A673 (cell line): Measurements from ENCODE around the gene RPS6KA2. TPM values are rescaled to one million over a fixed set of nuclear protein-coding genes. Genes with fewer than 3 reads are reported as not detected.

Experiments
- BruUV-seq: library from RNA; stranded (reverse); fragments of 400-500 nt; replicated peaks from 2 replicates; lab custom pipeline; 2021; lab: Mats Ljungman, UMichigan
- CTCF ChIA-PET: fragments of 300-600 bp; sonication (Branson Sonifier 250); formaldehyde crosslinking; loops from one replicate; lab custom pipeline; 2022; ENCODE audit warnings: antibody characterized with exemption; lab: Charles Lee
- POLR2A ChIA-PET: fragments of 300-600 bp; sonication (Branson Sonifier 250); formaldehyde crosslinking; loops from one replicate; lab custom pipeline; 2022; ENCODE audit warnings: antibody characterized with exemption; ENCODE audit not compliant: low non-redundant PET; lab: Charles Lee
- DNase-seq: peaks from one replicate; pipeline ENCODE4 v3.0.0-alpha.2; 2015; ENCODE audit warnings: low spot score
- H3K27ac ChIP-seq: fragments of 200-600 bp; sonication (generic); 2 replicates; pipeline ENCODE4 v1.5.1; 2016; ENCODE audit warnings: mixed run types, low read depth, mild to moderate bottlenecking, mixed read lengths, antibody characterized with exemption, low read length; ENCODE audit not compliant: poor library complexity, severe bottlenecking
- H3K27me3 ChIP-seq: fragments of 200-600 bp; sonication (generic); replicated peaks from 2 replicates; pipeline ENCODE4 v1.6.1; 2017; ENCODE audit warnings: mixed run types, low read depth, mild to moderate bottlenecking, mixed read lengths, antibody characterized with exemption, low read length; ENCODE audit not compliant: insufficient read depth, poor library complexity
- H3K36me3 ChIP-seq: fragments of 200-600 bp; sonication (generic); 2 replicates; pipeline ENCODE4 v1.6.1; 2016; ENCODE audit warnings: mixed run types, mild to moderate bottlenecking, mixed read lengths, antibody characterized with exemption, low read length; ENCODE audit not compliant: insufficient read depth, poor library complexity, severe bottlenecking
- H3K4me1 ChIP-seq: fragments of 200-600 bp; sonication (generic); 2 replicates; pipeline ENCODE4 v1.6.1; 2017; ENCODE audit warnings: mixed run types, mild to moderate bottlenecking, mixed read lengths, antibody characterized with exemption, low read length; ENCODE audit not compliant: insufficient read depth, poor library complexity, severe bottlenecking
- H3K4me3 ChIP-seq: fragments of 200-600 bp; sonication (generic); 2 replicates; pipeline ENCODE4 v1.5.1; 2016; ENCODE audit warnings: low read depth, mixed run types, mild to moderate bottlenecking, mixed read lengths, low read length; ENCODE audit not compliant: poor library complexity, severe bottlenecking
- H3K9me3 ChIP-seq: fragments of 200-600 bp; sonication (generic); 2 replicates; pipeline ENCODE4 v1.6.1; 2016; ENCODE audit warnings: mixed run types, low read depth, mild to moderate bottlenecking, mixed read lengths, antibody characterized with exemption, low read length; ENCODE audit not compliant: poor library complexity, severe bottlenecking
- CTCF ChIP-seq: fragments of 300-800, 200-600 bp; sonication (generic); conservative IDR thresholded peaks from 2 replicates; pipeline ENCODE4 v1.5.1; 2017; ENCODE audit warnings: low read depth, mild to moderate bottlenecking, antibody characterized with exemption, low read length, moderate library complexity, mixed read lengths
- EZH2 ChIP-seq: fragments of 200-600 bp; sonication (generic); IDR thresholded peaks from 2 replicates; pipeline ENCODE4 v1.6.1; 2017; ENCODE audit warnings: borderline replicate concordance, low read depth, mild to moderate bottlenecking, mixed read lengths, antibody characterized with exemption, low read length; ENCODE audit not compliant: poor library complexity, severe bottlenecking
- intact Hi-C: fragments of 100-400 bp; cut with micrococcal nuclease; formaldehyde crosslinking; loops from one replicate; pipeline ENCODE4 v1.10.0; 2022; ENCODE audit not compliant: unreplicated experiment
- total RNA-seq: library from RNA; stranded (reverse); gene quantifications from 2 replicates; pipeline ENCODE4 v1.2.3, GENCODE V29; 2021

RPS6KA2 gene
- total RNA-seq, 1 experiment from 2014 or later, result 30.1 TPM

DNA sequence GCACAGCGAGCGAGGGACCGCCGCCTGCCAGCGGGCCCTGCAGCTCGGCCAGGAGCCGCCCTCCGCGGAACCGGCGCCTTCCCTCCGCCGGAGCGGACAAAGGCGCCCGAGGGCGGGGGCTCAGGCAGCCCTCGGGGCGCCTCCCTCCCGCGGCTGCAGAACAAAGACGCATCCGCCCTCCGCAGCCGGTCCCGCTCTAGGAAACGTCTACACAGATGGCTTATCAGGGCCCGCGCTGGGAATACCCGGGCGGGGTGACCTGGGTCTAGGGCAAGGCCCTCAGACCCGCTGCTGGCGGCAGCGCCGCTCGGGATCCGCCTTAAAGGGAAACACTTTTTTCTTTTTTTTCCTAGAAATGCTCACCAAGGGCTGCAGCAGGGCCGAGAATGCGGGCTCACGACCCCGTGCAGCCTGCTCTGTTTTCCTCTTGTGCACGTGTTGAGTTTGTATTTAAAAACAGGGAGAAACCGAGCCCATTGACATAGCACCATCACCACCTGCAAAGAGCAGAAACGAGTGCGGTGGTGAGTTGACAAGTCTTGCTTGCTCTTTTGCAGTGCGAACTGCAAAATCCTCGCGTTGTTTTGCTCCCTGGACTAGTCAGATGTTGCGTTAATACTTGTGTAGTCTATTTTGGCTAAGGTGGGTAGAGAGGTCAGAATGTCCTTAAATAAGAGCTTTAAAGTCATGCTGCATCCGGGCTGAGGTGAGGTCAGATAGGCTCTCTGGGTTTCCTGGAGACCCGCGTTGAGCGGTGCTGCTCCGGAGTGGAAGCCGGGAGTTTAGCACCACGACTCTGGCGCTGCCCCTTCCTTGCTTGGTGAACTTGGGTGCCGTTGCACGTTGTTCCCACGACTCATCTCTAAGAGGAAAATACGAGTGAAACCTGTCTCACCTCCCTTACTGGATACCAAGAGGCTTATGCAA, 1.1 kb upstream of the RPS6KA2 start:
- CTCF ChIA-PET, result interaction anchor here (0.7 kb wide), 2 partner anchors 593 to 630 kb away, joined by 8 to 22 read pairs; no protein-coding TSS in a partner anchor

DNA sequence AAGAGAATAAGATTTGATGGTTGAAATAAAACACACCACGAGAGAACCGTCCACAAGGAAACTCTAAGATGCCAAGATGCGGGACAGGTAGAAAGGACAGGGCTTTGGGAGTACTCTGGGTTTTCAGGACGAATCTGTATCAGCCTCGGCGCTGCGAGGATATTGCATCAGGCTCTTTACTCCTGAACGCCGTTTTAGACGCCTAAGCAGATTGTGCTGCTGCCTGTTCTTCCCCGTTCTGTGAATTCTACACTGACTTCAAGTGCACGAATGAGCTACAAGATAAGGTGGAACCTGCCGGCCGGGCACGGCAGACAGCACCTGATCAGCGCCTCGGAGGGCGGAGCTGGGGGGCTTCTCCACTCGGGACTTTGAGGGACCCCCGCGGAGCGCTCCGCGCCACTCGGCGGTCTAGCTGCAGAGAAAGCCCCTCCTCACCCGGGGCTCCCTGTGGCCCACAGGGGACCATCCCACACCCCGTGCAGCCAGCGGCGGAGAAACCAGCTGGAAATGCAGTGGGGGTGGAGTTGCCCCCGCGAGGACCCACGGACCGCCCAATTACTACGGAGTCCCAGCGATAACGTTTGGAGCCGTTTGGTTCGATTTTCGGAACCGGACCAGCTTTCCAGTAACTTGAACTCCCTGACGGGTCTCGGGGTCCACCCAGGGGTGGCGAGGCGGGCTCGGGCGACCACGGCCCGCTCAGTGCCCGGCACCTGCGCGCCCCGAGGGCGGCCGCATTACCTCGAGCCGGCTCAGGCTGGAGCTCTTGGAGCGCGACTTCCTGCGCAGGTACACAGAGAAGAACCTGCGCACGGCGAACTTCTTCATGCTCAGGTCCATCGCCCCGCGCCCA, 646 bp downstream of the RPS6KA2 start:
- Histone ChIP-seq H3K4me1 (peaks cover 24% of the 10 kb centered on the region), H3K4me3 (peak overlapping the region; percentile 94), H3K9me3 (no peaks in the 10 kb centered on the region), H3K36me3 (no peaks in the 10 kb centered on the region), H3K27ac (peak overlapping the region; percentile 64), H3K27me3 (no peaks in the 10 kb centered on the region)
- CTCF ChIA-PET, result no interaction called here
- intact Hi-C loops, result loop anchor here (5.0 to 10.0 kb wide), 4 partner anchors 39 to 352 kb away; partner anchors contain the start of gene RAMACL
- TF ChIP-seq EZH2 (no peak), CTCF (no peak)
- POLR2A ChIA-PET, result no interaction called here
- DNase-seq, result peak; percentile 49
- no TSS peak for BruUV-seq

More for the DNA sequence above, 1.1 kb upstream of the RPS6KA2 start:
- POLR2A ChIA-PET, result interaction anchor here (0.5 to 0.9 kb wide), 4 partner anchors 12 to 445 kb away, joined by 3 to 4 read pairs (median 3); no protein-coding TSS in a partner anchor
- Histone ChIP-seq H3K4me1 (peaks cover 24% of the 10 kb centered on the region), H3K27ac (peak overlapping the region; percentile 64), H3K9me3 (no peaks in the 10 kb centered on the region), H3K36me3 (no peaks in the 10 kb centered on the region), H3K27me3 (no peaks in the 10 kb centered on the region), H3K4me3 (peak overlapping the region; percentile 94)
- DNase-seq, result peak; percentile 74
- intact Hi-C loops, result loop anchor here (5.0 to 10.0 kb wide), 4 partner anchors 41 to 353 kb away; partner anchors contain the start of gene RAMACL
- no TSS peak for BruUV-seq
- no peak for TF ChIP-seq CTCF
- TF ChIP-seq EZH2, result no peak

GRCh38 chr6:166625356-166625755, 1.7 kb downstream of the RPS6KA2 start:
- POLR2A ChIA-PET, result no interaction called here
- no peak overlapping the region for H3K27ac ChIP-seq

More at GRCh38 chr6:166625356-166625755, 1.7 kb downstream of the RPS6KA2 start:
- no peak for DNase-seq
- Histone ChIP-seq H3K9me3 (no peaks in the 10 kb centered on the region), H3K27me3 (no peaks in the 10 kb centered on the region), H3K36me3 (no peaks in the 10 kb centered on the region), H3K4me1 (peaks cover 32% of the 10 kb centered on the region), H3K4me3 (peak overlapping the region; percentile 94)
- intact Hi-C loops, result loop anchor here (5.0 to 10.0 kb wide), 4 partner anchors 38 to 351 kb away; partner anchors contain the start of gene RAMACL
- no peak for TF ChIP-seq EZH2
- TF ChIP-seq CTCF, result no peak
- BruUV-seq, result no TSS peak
- CTCF ChIA-PET, result no interaction called here
